ENCODE measurements around the gene ADAM12.

DNA sequence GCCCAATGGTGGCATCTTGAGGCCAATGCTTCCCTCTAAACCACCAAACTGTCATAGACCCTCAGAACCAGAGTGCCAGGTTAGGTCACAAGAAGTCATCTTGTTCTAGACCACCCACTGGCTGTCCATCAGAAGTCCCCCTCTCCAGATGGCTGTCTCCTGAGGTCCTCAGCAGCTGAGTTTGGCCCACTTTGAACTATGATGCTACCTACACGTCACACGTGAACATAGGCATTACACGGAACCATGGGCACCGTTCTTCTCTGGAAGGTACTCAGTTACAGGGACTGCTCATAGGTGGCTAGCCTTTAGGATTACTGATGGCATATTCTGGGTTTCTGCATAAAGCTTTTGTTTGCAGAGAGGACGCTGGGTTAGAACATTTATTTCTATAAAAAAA, 166.4 kb downstream of the ADAM12 start:
- TF ChIP-seq, protein P1, sequence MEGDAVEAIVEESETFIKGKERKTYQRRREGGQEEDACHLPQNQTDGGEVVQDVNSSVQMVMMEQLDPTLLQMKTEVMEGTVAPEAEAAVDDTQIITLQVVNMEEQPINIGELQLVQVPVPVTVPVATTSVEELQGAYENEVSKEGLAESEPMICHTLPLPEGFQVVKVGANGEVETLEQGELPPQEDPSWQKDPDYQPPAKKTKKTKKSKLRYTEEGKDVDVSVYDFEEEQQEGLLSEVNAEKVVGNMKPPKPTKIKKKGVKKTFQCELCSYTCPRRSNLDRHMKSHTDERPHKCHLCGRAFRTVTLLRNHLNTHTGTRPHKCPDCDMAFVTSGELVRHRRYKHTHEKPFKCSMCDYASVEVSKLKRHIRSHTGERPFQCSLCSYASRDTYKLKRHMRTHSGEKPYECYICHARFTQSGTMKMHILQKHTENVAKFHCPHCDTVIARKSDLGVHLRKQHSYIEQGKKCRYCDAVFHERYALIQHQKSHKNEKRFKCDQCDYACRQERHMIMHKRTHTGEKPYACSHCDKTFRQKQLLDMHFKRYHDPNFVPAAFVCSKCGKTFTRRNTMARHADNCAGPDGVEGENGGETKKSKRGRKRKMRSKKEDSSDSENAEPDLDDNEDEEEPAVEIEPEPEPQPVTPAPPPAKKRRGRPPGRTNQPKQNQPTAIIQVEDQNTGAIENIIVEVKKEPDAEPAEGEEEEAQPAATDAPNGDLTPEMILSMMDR (IDR thresholded peaks at IDR 0.05; ENCODE audit: low read length) = no peak
- no peak for TF ChIP-seq EZH2 (optimal IDR thresholded peaks at IDR 0.05; ENCODE audit: low read depth, low read length)
